MM.1S (cell line): Measurements from ENCODE around the gene HSPA2.

ENCODE experiments used
- DNase-seq: peaks from one replicate; pipeline ENCODE4 v3.0.0-alpha.2; 2015
- H2AFZ ChIP-seq: fragments of 300-600 bp; sonication (generic); 2 replicates; pipeline ENCODE4 v1.6.0; 2016; ENCODE audit warnings: antibody characterized with exemption, low read length
- H3F3A ChIP-seq: fragments of 300-600 bp; sonication (generic); 2 replicates; pipeline ENCODE4 v1.6.1; 2016; ENCODE audit warnings: mild to moderate bottlenecking, antibody characterized with exemption, low read length, moderate library complexity, mixed read lengths; ENCODE audit not compliant: insufficient read depth
- H3K27ac ChIP-seq: fragments of 300-600 bp; sonication (generic); 2 replicates; pipeline ENCODE4 v1.5.1; 2016; ENCODE audit warnings: mild to moderate bottlenecking, low read length
- H3K27me3 ChIP-seq: fragments of 300-600 bp; sonication (generic); replicated peaks from 2 replicates; pipeline ENCODE4 v1.6.0; 2016; ENCODE audit warnings: low read length; ENCODE audit not compliant: insufficient read depth
- H3K36me3 ChIP-seq: fragments of 300-600 bp; sonication (generic); replicated peaks from 2 replicates; pipeline ENCODE4 v1.6.1; 2016; ENCODE audit warnings: mild to moderate bottlenecking, low read length, mixed read lengths; ENCODE audit not compliant: insufficient read depth
- H3K4me1 ChIP-seq: fragments of 300-600 bp; sonication (generic); 2 replicates; pipeline ENCODE4 v1.6.1; 2016; ENCODE audit warnings: low read length, mixed read lengths
- H3K4me2 ChIP-seq: fragments of 300-600 bp; sonication (generic); 2 replicates; pipeline ENCODE4 v1.6.0; 2016; ENCODE audit warnings: low read depth, low read length
- H3K4me3 ChIP-seq: fragments of 300-600 bp; sonication (generic); 2 replicates; pipeline ENCODE4 v1.5.1; 2016; ENCODE audit warnings: low read length, mixed read lengths
- H3K79me2 ChIP-seq: fragments of 300-600 bp; sonication (generic); 2 replicates; pipeline ENCODE4 v1.6.1; 2016; ENCODE audit warnings: mixed run types, low read length, mixed read lengths
- H3K9ac ChIP-seq: fragments of 300-600 bp; sonication (generic); 2 replicates; pipeline ENCODE4 v1.6.1; 2016; ENCODE audit warnings: low read length, mixed read lengths
- H3K9me2 ChIP-seq: fragments of 300-600 bp; sonication (generic); replicated peaks from 2 replicates; pipeline ENCODE4 v1.6.1; 2016; ENCODE audit warnings: mild to moderate bottlenecking, low read length, mixed read lengths; ENCODE audit not compliant: insufficient read depth
- H3K9me3 ChIP-seq: fragments of 300-600 bp; sonication (generic); replicated peaks from 2 replicates; pipeline ENCODE4 v1.6.1; 2016; ENCODE audit warnings: mild to moderate bottlenecking, low read length, mixed read lengths; ENCODE audit not compliant: insufficient read depth
- H4K20me1 ChIP-seq: fragments of 300-600 bp; sonication (generic); 2 replicates; pipeline ENCODE4 v1.6.1; 2016; ENCODE audit warnings: mild to moderate bottlenecking, low read length, moderate library complexity, mixed read lengths; ENCODE audit not compliant: insufficient read depth
- CTCF ChIP-seq: fragments of 300-600 bp; sonication (generic); IDR thresholded peaks from 2 replicates; pipeline ENCODE4 v1.5.1; 2016; ENCODE audit warnings: antibody characterized with exemption, low read length, mixed read lengths
- EZH2 ChIP-seq: fragments of 300-600 bp; sonication (generic); optimal IDR thresholded peaks from 2 replicates; pipeline ENCODE3; 2017; ENCODE audit warnings: low read depth, mild to moderate bottlenecking, antibody characterized with exemption, low read length, mixed read lengths
- EZH2phosphoT487 ChIP-seq: fragments of 300-600 bp; sonication (generic); IDR thresholded peaks from 2 replicates; pipeline ENCODE4 v1.6.1; 2018; ENCODE audit warnings: antibody characterized with exemption, low read length

Gene HSPA2

GRCh38 chr14:64495252-64495651, 45.3 kb upstream of the HSPA2 start:
- H3K27ac ChIP-seq = no peak overlapping the region
- DNase-seq = no peak
- H3K9ac ChIP-seq = no peak overlapping the region
- H3K27me3 ChIP-seq = no peaks in the 10 kb centered on the region
- no peak overlapping the region for H3K4me3 ChIP-seq
- no peaks in the 10 kb centered on the region for H3K9me3 ChIP-seq
- no peaks in the 10 kb centered on the region; the same call in 1 of the 2 replicates for H3K36me3 ChIP-seq
- no peak for TF ChIP-seq CTCF
- no peak for TF ChIP-seq EZH2phosphoT487
- TF ChIP-seq EZH2 = no peak
- H3K4me1 ChIP-seq = 0 out of 2 replicates have a peak, but pooled peaks cover 2% of the 10 kb centered on the region
- H3K4me2 ChIP-seq = no peak overlapping the region
- no peaks in the 10 kb centered on the region for H3K9me2 ChIP-seq
- H4K20me1 ChIP-seq = no peaks in the 10 kb centered on the region
- no peak overlapping the region for H2AFZ ChIP-seq
- no peaks in the 10 kb centered on the region for H3F3A ChIP-seq
- peaks cover 13% of the 10 kb centered on the region for H3K79me2 ChIP-seq

GRCh38 chr14:64496764-64497163, 43.8 kb upstream of the HSPA2 start:
- Histone ChIP-seq H3K4me1 (0 out of 2 replicates have a peak, but pooled peaks cover 2% of the 10 kb centered on the region), H3K9ac (no peak overlapping the region), H3K79me2 (peaks cover 28% of the 10 kb centered on the region), H3F3A (peaks cover 4% of the 10 kb centered on the region; the same call in 1 of the 2 replicates), H2AFZ (no peak overlapping the region), H4K20me1 (no peaks in the 10 kb centered on the region), H3K4me3 (no peak overlapping the region), H3K4me2 (no peak overlapping the region), H3K27me3 (no peaks in the 10 kb centered on the region), H3K36me3 (no peaks in the 10 kb centered on the region; the same call in 1 of the 2 replicates), H3K27ac (no peak overlapping the region), H3K9me2 (no peaks in the 10 kb centered on the region), H3K9me3 (no peaks in the 10 kb centered on the region)
- DNase-seq = no peak
- TF ChIP-seq CTCF = no peak
- TF ChIP-seq EZH2 = no peak
- TF ChIP-seq EZH2phosphoT487 = no peak

- Histone ChIP-seq H3K9me2 (no peaks in the 10 kb centered on the region), H3K79me2 (peaks cover 44% of the 10 kb centered on the region), H3K4me2 (no peak overlapping the region), H3K4me1 (0 out of 2 replicates have a peak, but pooled peaks cover 2% of the 10 kb centered on the region), H3K36me3 (no peaks in the 10 kb centered on the region; the same call in 1 of the 2 replicates), H3K27me3 (no peaks in the 10 kb centered on the region), H3K27ac (no peak overlapping the region), H3F3A (peaks cover 18% of the 10 kb centered on the region), H3K4me3 (no peak overlapping the region), H3K9me3 (no peaks in the 10 kb centered on the region), H2AFZ (no peak overlapping the region), H4K20me1 (no peaks in the 10 kb centered on the region), H3K9ac (no peak overlapping the region)
- no peak for TF ChIP-seq EZH2phosphoT487
- no peak for TF ChIP-seq EZH2
- DNase-seq = no peak
Measured at GRCh38 chr14:64500088-64500487, 40.5 kb upstream of the HSPA2 start.
